ENCODE data around the gene ANO1. TPM values are rescaled to one million over a fixed set of nuclear protein-coding genes. Genes with fewer than 3 reads are reported as not detected.

Gene ANO1
- total RNA-seq, 3 donors from 2014 or later (not counting 1 experiment from before 2014, with no cell fraction given), result not detected

- no peaks in the 10 kb centered on the region for H3K9me3 Mint-ChIP-seq
- ATAC-seq, result no peak
- no peaks in the 10 kb centered on the region for H3K4me1 ChIP-seq (ENCODE audit: control insufficient read depth, insufficient read depth, low read length)
- peaks cover 16 to 49% of the 10 kb centered on the region in 2 donors for H3K27me3 Mint-ChIP-seq (ENCODE audit: low read depth in 2 of 2)
- no peak overlapping the region for H3K4me3 Mint-ChIP-seq
- H3K27ac ChIP-seq (ENCODE audit: low read length), result no peak overlapping the region
- intact Hi-C loops (cut with micrococcal nuclease), result no loop called here
- H3K27me3 ChIP-seq (ENCODE audit: control insufficient read depth, insufficient read depth, low read length), result no peaks in the 10 kb centered on the region
- no peak overlapping the region for H3K27ac Mint-ChIP-seq
- no peak for DNase-seq
- H3K4me3 ChIP-seq (ENCODE audit: low read length), result no peak overlapping the region
- no peak for TF ChIP-seq CTCF (IDR thresholded peaks at IDR 0.05)
- H3K36me3 ChIP-seq (ENCODE audit: control insufficient read depth, insufficient read depth, low read length), result no peaks in the 10 kb centered on the region
- H3K36me3 Mint-ChIP-seq, result no peaks in the 10 kb centered on the region
- H3K4me1 Mint-ChIP-seq, result no peaks in the 10 kb centered on the region
- no peaks in the 10 kb centered on the region for H3K9me3 ChIP-seq (ENCODE audit: control insufficient read depth, insufficient read depth, low read length)
- WGBS (ENCODE audit: insufficient coverage), result 48% methylated on average over 10 of the region's 12 CpGs
These were observed 29.7 kb upstream of the ANO1 start for GRCh38 chr11:70048279-70049024.

GRCh38 chr11:70049045-70049444 lies 29.1 kb upstream of the ANO1 start:
- no peaks in the 10 kb centered on the region for H3K9me3 ChIP-seq (ENCODE audit: control insufficient read depth, insufficient read depth, low read length)
- H3K4me1 ChIP-seq (ENCODE audit: control insufficient read depth, insufficient read depth, low read length), result no peaks in the 10 kb centered on the region
- no peaks in the 10 kb centered on the region for H3K36me3 ChIP-seq (ENCODE audit: control insufficient read depth, insufficient read depth, low read length)
- H3K4me3 ChIP-seq (ENCODE audit: low read length), result no peak overlapping the region
- no peak overlapping the region for H3K27ac ChIP-seq (ENCODE audit: low read length)
- TF ChIP-seq CTCF (IDR thresholded peaks at IDR 0.05), result no peak
- no peaks in the 10 kb centered on the region for H3K4me1 Mint-ChIP-seq
- H3K4me3 Mint-ChIP-seq, result no peak overlapping the region
- H3K9me3 Mint-ChIP-seq, result no peaks in the 10 kb centered on the region
- ATAC-seq (no peak), DNase-seq (no peak)
- H3K36me3 Mint-ChIP-seq, result no peaks in the 10 kb centered on the region
- intact Hi-C loops (cut with micrococcal nuclease), result no loop called here
- H3K27ac Mint-ChIP-seq, result no peak overlapping the region
- peaks cover 18 to 52% of the 10 kb centered on the region in 2 donors for H3K27me3 Mint-ChIP-seq (ENCODE audit: low read depth in 2 of 2)
- no peaks in the 10 kb centered on the region for H3K27me3 ChIP-seq (ENCODE audit: control insufficient read depth, insufficient read depth, low read length)
- 68% methylated on average over 5 of the region's 5 CpGs for WGBS (ENCODE audit: insufficient coverage)

- intact Hi-C loops (cut with micrococcal nuclease), result no loop called here
- H3K36me3 ChIP-seq (ENCODE audit: control insufficient read depth, insufficient read depth, low read length), result no peaks in the 10 kb centered on the region
- 73% methylated on average over 7 of the region's 7 CpGs for WGBS (ENCODE audit: insufficient coverage)
- Mint-ChIP-seq H3K4me3 (no peak overlapping the region), H3K27ac (no peak overlapping the region), H3K36me3 (no peaks in the 10 kb centered on the region), H3K4me1 (no peaks in the 10 kb centered on the region), H3K27me3 (ENCODE audit: low read depth in 2 of 2) (peaks cover 20 to 48% of the 10 kb centered on the region in 2 donors), H3K9me3 (no peaks in the 10 kb centered on the region)
- no peaks in the 10 kb centered on the region for H3K27me3 ChIP-seq (ENCODE audit: control insufficient read depth, insufficient read depth, low read length)
- DNase-seq (no peak), ATAC-seq (no peak)
- H3K27ac ChIP-seq (ENCODE audit: low read length), result no peak overlapping the region
- no peaks in the 10 kb centered on the region for H3K9me3 ChIP-seq (ENCODE audit: control insufficient read depth, insufficient read depth, low read length)
- no peak for TF ChIP-seq CTCF (IDR thresholded peaks at IDR 0.05)
- no peaks in the 10 kb centered on the region for H3K4me1 ChIP-seq (ENCODE audit: control insufficient read depth, insufficient read depth, low read length)
- H3K4me3 ChIP-seq (ENCODE audit: low read length), result no peak overlapping the region
These were observed 27.9 kb upstream of the ANO1 start for GRCh38 chr11:70050243-70050642.

- Mint-ChIP-seq H3K9me3 (peaks cover 2 to 5% of the 10 kb centered on the region in 2 donors), H3K27ac (no peak overlapping the region), H3K4me3 (no peak overlapping the region), H3K4me1 (no peaks in the 10 kb centered on the region), H3K36me3 (no peaks in the 10 kb centered on the region), H3K27me3 (ENCODE audit: low read depth in 2 of 2) (peaks cover 27 to 42% of the 10 kb centered on the region in 2 donors)
- DNase-seq, result no peak
- intact Hi-C loops (cut with micrococcal nuclease), result no loop called here
- ATAC-seq, result no peak
- Histone ChIP-seq H3K4me3 (ENCODE audit: low read length) (no peak overlapping the region), H3K4me1 (ENCODE audit: control insufficient read depth, insufficient read depth, low read length) (no peaks in the 10 kb centered on the region), H3K9me3 (ENCODE audit: control insufficient read depth, insufficient read depth, low read length) (no peaks in the 10 kb centered on the region), H3K36me3 (ENCODE audit: control insufficient read depth, insufficient read depth, low read length) (no peaks in the 10 kb centered on the region), H3K27ac (ENCODE audit: low read length) (no peak overlapping the region), H3K27me3 (ENCODE audit: control insufficient read depth, insufficient read depth, low read length) (peaks cover 2% of the 10 kb centered on the region)
- no peak for TF ChIP-seq CTCF (IDR thresholded peaks at IDR 0.05)
- whole genome bisulfite sequencing (ENCODE audit: insufficient coverage), result 83% methylated on average over 3 of the region's 3 CpGs
These were observed 24.1 kb upstream of the ANO1 start for GRCh38 chr11:70054004-70054403.
